HepG2 (cell line): ENCODE results near the gene USP10. TPM values are rescaled to one million over a fixed set of nuclear protein-coding genes. Genes with fewer than 3 reads are reported as not detected.

Source experiments
- BRCA1 ChIP-seq: sonication (generic); formaldehyde crosslinking; IDR thresholded peaks from 2 replicates; pipeline ENCODE4 v1.4.0; 2020; ENCODE audit warnings: missing genetic modification reagents
- EHMT2 ChIP-seq: fragments of 200-600 bp; sonication (generic); IDR thresholded peaks from 2 replicates; pipeline ENCODE4 v1.7.0; 2017; ENCODE audit warnings: antibody characterized with exemption, low read depth, low read length, borderline replicate concordance
- ETV5 ChIP-seq: IDR thresholded peaks from 2 replicates; pipeline ENCODE4 v1.6.1; 2018; ENCODE audit warnings: missing biosample characterization, missing genetic modification reagents, inconsistent platforms, borderline replicate concordance
- GTF3A ChIP-seq: sonication (generic); formaldehyde crosslinking; conservative IDR thresholded peaks from 2 replicates; pipeline ENCODE4 v1.4.0; 2020; ENCODE audit warnings: mild to moderate bottlenecking, missing genetic modification reagents
- IRF2 ChIP-seq: IDR thresholded peaks from 2 replicates; pipeline ENCODE4 v1.6.1; 2018; ENCODE audit warnings: missing genetic modification reagents, missing compliant biosample characterization
- PBX3 ChIP-seq: sonication (generic); formaldehyde crosslinking; IDR thresholded peaks from 2 replicates; pipeline ENCODE4 v1.8.1; 2023; ENCODE audit warnings: missing genetic modification reagents, inconsistent platforms, borderline replicate concordance
- SIN3A ChIP-seq: IDR thresholded peaks from 2 replicates; pipeline ENCODE4 v1.6.1; 2011; ENCODE audit warnings: low read depth, mild to moderate bottlenecking, control low read depth, low read length, borderline replicate concordance
- ZBTB3 ChIP-seq: sonication (generic); formaldehyde crosslinking; IDR thresholded peaks from 2 replicates; pipeline ENCODE4 v1.4.0; 2020; ENCODE audit warnings: low read depth, mild to moderate bottlenecking, moderate library complexity, missing genetic modification reagents, borderline replicate concordance
- ZNF180 ChIP-seq: sonication (generic); formaldehyde crosslinking; IDR thresholded peaks from 2 replicates; pipeline ENCODE4 v1.4.0; 2020; ENCODE audit warnings: low read depth, missing genetic modification reagents, borderline replicate concordance
- ZNF276 ChIP-seq: sonication (generic); formaldehyde crosslinking; IDR thresholded peaks from 2 replicates; pipeline ENCODE4 v1.4.0; 2020; ENCODE audit warnings: mild to moderate bottlenecking, low read depth, missing genetic modification reagents
- ZNF367 ChIP-seq: sonication (generic); formaldehyde crosslinking; IDR thresholded peaks from 2 replicates; pipeline ENCODE4 v1.4.0; 2020; ENCODE audit warnings: missing genetic modification reagents, borderline replicate concordance
- ZNF607 ChIP-seq: sonication (generic); formaldehyde crosslinking; IDR thresholded peaks from 2 replicates; pipeline ENCODE4 v1.5.1; 2020; ENCODE audit warnings: missing genetic modification reagents, mild to moderate bottlenecking, borderline replicate concordance
- ZNF619 ChIP-seq: sonication (generic); formaldehyde crosslinking; IDR thresholded peaks from 2 replicates; pipeline ENCODE4 v1.4.0; 2020; ENCODE audit warnings: mild to moderate bottlenecking, missing genetic modification reagents
- ZNF83 ChIP-seq: sonication (generic); formaldehyde crosslinking; IDR thresholded peaks from 2 replicates; pipeline ENCODE4 v1.4.0; 2020; ENCODE audit warnings: missing genetic modification reagents, mild to moderate bottlenecking, borderline replicate concordance
- polyA plus RNA-seq, 8 experiments: library from polyadenylated mRNA; depleted of rRNA in 3 of 8; stranded (reverse) in 7 of 8; unstranded in 1 of 8; fragments of >200 nt; fragmentation: Illumina TruSeq in 4 of 8; extraction: Trizol in 4 of 8; gene quantifications; 2 replicates each; pipeline versions ENCODE4 v1.2.1 to v1.2.3, GENCODE V29; 2011 to 2016; ENCODE audit warnings: low read depth in 4 of 8, missing spikeins in 1 of 8, mixed read lengths in 1 of 8; ENCODE audit not compliant: insufficient read depth in 1 of 8
- total RNA-seq, 5 experiments: library from RNA; depleted of rRNA; stranded (reverse); fragments of >200 nt; fragmentation: Illumina TruSeq; extraction: Trizol; gene quantifications; 2 replicates each; pipeline ENCODE4 v1.2.3, GENCODE V29; 2016; ENCODE audit warnings: low read depth in 1 of 5
- TF ChIP-seq, protein P1 (sequence below): sonication (generic); formaldehyde crosslinking; IDR thresholded peaks from 2 replicates; pipeline ENCODE4 v1.8.0; 2022; ENCODE audit warnings: mild to moderate bottlenecking, missing genetic modification reagents, moderate library complexity
- TF ChIP-seq, protein P2 (sequence below): sonication (generic); formaldehyde crosslinking; IDR thresholded peaks from 2 replicates; pipeline ENCODE4 v1.5.0; 2020; ENCODE audit warnings: mild to moderate bottlenecking, missing genetic modification reagents, borderline replicate concordance

The USP10 gene
- total and polyA plus RNA-seq, 2 of the 13 experiments (the other 11 are each of a cell fraction or from before 2014, with no cell fraction given) = 79.1 to 122 TPM

DNA sequence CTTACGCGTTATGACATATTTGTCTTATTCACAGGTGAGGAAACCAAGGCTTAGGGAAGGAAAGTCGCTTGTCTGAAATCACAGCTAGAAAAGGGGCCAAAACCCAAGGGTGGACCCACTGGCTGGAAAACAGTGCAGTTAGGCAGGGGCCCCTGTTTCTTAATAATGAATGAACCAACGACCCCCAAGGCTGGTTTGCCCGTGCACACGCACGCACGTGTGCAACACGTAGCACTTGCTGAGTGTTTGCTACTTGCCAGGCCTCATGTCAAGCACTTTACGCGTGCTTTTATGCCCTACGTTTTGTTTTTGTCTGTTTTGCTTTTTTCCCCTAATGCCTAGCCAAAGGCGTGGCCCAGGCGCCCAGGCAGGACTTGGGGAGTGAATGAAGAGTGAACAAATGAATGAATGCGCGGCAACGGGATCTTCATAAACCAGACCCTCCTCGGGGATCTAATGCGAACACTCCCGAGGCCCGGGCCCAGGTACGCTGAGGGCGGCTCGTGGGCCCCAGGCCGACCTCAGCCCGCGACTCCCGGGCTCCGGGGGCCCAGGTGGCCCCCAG lies 571 bp upstream of the USP10 start (continued):
- TF ChIP-seq SIN3A (0 out of 2 replicates have a peak, but pooled peaks have one; percentile 30), ZNF180 (CRISPR knock-in tag) (0 out of 2 replicates have a peak, but pooled peaks have one; percentile 67), BRCA1 (CRISPR knock-in tag) (peak; percentile 91), ETV5 (no peak), GTF3A (CRISPR knock-in tag) (0 out of 2 replicates have a peak, but pooled peaks have one; percentile 21), ZNF276 (peak; percentile 59; the same call in 1 of the 2 replicates), ZNF607 (CRISPR knock-in tag) (no peak), ZBTB3 (CRISPR knock-in tag) (no peak), ZNF83 (CRISPR knock-in tag) (0 out of 2 replicates have a peak, but pooled peaks have one; percentile 14), ZNF367 (CRISPR knock-in tag) (peak; percentile 92; the same call in 1 of the 2 replicates), IRF2 (CRISPR knock-in tag) (0 out of 2 replicates have a peak, but pooled peaks have one; percentile 9), PBX3 (peak; percentile 73; the same call in 1 of the 2 replicates), ZNF619 (CRISPR knock-in tag) (peak; percentile 80; the same call in 1 of the 2 replicates), EHMT2 (no peak)
- TF ChIP-seq, protein P1, sequence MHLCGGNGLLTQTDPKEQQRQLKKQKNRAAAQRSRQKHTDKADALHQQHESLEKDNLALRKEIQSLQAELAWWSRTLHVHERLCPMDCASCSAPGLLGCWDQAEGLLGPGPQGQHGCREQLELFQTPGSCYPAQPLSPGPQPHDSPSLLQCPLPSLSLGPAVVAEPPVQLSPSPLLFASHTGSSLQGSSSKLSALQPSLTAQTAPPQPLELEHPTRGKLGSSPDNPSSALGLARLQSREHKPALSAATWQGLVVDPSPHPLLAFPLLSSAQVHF = no peak
- TF ChIP-seq, protein P2, sequence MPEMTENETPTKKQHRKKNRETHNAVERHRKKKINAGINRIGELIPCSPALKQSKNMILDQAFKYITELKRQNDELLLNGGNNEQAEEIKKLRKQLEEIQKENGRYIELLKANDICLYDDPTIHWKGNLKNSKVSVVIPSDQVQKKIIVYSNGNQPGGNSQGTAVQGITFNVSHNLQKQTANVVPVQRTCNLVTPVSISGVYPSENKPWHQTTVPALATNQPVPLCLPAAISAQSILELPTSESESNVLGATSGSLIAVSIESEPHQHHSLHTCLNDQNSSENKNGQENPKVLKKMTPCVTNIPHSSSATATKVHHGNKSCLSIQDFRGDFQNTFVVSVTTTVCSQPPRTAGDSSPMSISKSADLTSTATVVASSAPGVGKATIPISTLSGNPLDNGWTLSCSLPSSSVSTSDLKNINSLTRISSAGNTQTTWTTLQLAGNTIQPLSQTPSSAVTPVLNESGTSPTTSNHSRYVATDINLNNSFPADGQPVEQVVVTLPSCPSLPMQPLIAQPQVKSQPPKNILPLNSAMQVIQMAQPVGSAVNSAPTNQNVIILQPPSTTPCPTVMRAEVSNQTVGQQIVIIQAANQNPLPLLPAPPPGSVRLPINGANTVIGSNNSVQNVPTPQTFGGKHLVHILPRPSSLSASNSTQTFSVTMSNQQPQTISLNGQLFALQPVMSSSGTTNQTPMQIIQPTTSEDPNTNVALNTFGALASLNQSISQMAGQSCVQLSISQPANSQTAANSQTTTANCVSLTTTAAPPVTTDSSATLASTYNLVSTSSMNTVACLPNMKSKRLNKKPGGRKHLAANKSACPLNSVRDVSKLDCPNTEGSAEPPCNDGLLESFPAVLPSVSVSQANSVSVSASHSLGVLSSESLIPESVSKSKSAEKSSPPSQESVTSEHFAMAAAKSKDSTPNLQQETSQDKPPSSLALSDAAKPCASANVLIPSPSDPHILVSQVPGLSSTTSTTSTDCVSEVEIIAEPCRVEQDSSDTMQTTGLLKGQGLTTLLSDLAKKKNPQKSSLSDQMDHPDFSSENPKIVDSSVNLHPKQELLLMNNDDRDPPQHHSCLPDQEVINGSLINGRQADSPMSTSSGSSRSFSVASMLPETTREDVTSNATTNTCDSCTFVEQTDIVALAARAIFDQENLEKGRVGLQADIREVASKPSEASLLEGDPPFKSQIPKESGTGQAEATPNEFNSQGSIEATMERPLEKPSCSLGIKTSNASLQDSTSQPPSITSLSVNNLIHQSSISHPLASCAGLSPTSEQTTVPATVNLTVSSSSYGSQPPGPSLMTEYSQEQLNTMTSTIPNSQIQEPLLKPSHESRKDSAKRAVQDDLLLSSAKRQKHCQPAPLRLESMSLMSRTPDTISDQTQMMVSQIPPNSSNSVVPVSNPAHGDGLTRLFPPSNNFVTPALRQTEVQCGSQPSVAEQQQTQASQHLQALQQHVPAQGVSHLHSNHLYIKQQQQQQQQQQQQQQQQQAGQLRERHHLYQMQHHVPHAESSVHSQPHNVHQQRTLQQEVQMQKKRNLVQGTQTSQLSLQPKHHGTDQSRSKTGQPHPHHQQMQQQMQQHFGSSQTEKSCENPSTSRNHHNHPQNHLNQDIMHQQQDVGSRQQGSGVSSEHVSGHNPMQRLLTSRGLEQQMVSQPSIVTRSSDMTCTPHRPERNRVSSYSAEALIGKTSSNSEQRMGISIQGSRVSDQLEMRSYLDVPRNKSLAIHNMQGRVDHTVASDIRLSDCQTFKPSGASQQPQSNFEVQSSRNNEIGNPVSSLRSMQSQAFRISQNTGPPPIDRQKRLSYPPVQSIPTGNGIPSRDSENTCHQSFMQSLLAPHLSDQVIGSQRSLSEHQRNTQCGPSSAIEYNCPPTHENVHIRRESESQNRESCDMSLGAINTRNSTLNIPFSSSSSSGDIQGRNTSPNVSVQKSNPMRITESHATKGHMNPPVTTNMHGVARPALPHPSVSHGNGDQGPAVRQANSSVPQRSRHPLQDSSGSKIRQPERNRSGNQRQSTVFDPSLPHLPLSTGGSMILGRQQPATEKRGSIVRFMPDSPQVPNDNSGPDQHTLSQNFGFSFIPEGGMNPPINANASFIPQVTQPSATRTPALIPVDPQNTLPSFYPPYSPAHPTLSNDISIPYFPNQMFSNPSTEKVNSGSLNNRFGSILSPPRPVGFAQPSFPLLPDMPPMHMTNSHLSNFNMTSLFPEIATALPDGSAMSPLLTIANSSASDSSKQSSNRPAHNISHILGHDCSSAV (CRISPR knock-in tag) = no peak
